Muscle of arm (tissue), 14 donors: ENCODE measurements around the gene SNX8. TPM values are rescaled to one million over a fixed set of nuclear protein-coding genes. Genes with fewer than 3 reads are reported as not detected.
"Not testable (repeated sequence)": the region's sequence is repeated elsewhere in the genome, so short reads cannot be mapped to it uniquely, and the experiment has no call there.

Experiments used
- DNase-seq: peaks from one replicate; pipeline ENCODE4 v3.0.0-alpha.2; 2013
- long read RNA-seq, 11 donors: transcript quantifications; one replicate each; lab custom pipeline, GENCODE V29; 2026
- polyA plus RNA-seq, 12 donors: library from polyadenylated mRNA; unstranded; fragments of 120-200 nt; gene quantifications; one replicate each; pipeline ENCODE4 v1.2.1, GENCODE V29; 2013; ENCODE audit not compliant: insufficient read length in 12 of 12

Gene SNX8
- polyA plus RNA-seq, result 10 to 100 TPM in 11 of 12 donors, not detected in 1; 14.1 to 40.2 (median 27.0) TPM
- long read RNA-seq, donor 1, full-length matches to known transcripts, result 2 of 37 reads
- long read RNA-seq, donor 1, partial matches to known transcripts, result 35 of 37 reads
- long read RNA-seq, donor 1, other reads (novel, unspliced or antisense), result 0 of 37 reads
- long read RNA-seq, donor 2, full-length matches to known transcripts, result 3 of 61 reads
- long read RNA-seq, donor 2, partial matches to known transcripts, result 41 of 61 reads
- long read RNA-seq, donor 2, other reads (novel, unspliced or antisense), result 17 of 61 reads
- long read RNA-seq, donor 3, result 0 reads
- long read RNA-seq, donor 4, full-length matches to known transcripts, result 2 of 2 reads
- long read RNA-seq, donor 4, partial matches to known transcripts, result 0 of 2 reads
- long read RNA-seq, donor 4, other reads (novel, unspliced or antisense), result 0 of 2 reads
- long read RNA-seq, donor 5, full-length matches to known transcripts, result 8 of 123 reads
- long read RNA-seq, donor 5, partial matches to known transcripts, result 100 of 123 reads
- long read RNA-seq, donor 5, other reads (novel, unspliced or antisense), result 15 of 123 reads
- long read RNA-seq, donor 6, partial matches to known transcripts, result 0 of 5 reads
- long read RNA-seq, donor 6, other reads (novel, unspliced or antisense), result 5 of 5 reads
- long read RNA-seq, donor 7, full-length matches to known transcripts, result 2 of 2 reads
- long read RNA-seq, donor 7, partial matches to known transcripts, result 0 of 2 reads
- long read RNA-seq, donor 7, other reads (novel, unspliced or antisense), result 0 of 2 reads
- long read RNA-seq, donor 8, full-length matches to known transcripts, result 8 of 8 reads
- long read RNA-seq, donor 8, partial matches to known transcripts, result 0 of 8 reads
- long read RNA-seq, donor 8, other reads (novel, unspliced or antisense), result 0 of 8 reads
- long read RNA-seq, donor 9, full-length matches to known transcripts, result 3 of 3 reads
- long read RNA-seq, donor 9, partial matches to known transcripts, result 0 of 3 reads
- long read RNA-seq, donor 9, other reads (novel, unspliced or antisense), result 0 of 3 reads
- long read RNA-seq, donor 10, full-length matches to known transcripts, result 6 of 53 reads
- long read RNA-seq, donor 10, partial matches to known transcripts, result 47 of 53 reads
- long read RNA-seq, donor 10, other reads (novel, unspliced or antisense), result 0 of 53 reads
- long read RNA-seq, donor 11, full-length matches to known transcripts, result 5 of 10 reads
- long read RNA-seq, donor 11, partial matches to known transcripts, result 0 of 10 reads
- long read RNA-seq, donor 11, other reads (novel, unspliced or antisense), result 5 of 10 reads

DNA sequence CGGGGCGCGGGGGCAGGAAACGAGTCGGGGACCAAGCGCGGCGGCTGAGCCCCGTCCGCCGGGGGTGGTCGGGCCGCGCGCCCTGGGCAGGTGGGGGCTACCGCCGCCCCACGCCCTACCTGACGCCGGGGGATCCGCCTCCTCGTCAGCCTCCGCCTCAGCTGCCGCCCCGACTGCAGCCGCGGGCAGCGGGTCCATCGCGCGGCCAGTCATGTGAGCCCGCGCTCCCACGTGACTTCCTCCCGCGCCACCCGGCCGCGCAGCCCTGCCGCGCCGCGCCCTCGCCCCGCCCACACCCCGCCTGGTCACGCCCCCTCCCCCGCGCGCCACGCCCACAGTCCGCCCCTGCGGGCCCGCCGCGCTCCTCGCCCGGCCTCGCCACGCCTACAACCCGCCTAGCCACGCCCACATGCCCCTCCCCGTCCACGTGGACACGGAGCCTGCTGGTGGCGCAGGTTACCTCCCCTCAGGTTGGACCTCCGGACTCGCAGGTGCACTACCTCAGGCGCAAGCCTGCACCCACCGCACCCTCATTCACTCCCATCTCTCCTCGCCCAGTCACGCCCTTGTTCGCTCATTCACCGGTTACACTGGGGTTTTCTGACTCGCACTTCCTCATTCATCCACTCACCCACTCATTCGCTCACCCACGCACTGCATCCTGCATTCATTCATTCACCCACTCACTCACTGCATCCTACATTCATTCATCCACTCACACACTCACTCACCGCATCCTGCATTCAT is at the start of gene SNX8:
SNX8 (minus strand) TSS at position 233 of the 747 bp plus-strand sequence; CDS start at position 213, 20 bp downstream.
- DNase-seq, result peak; percentile 80

DNA sequence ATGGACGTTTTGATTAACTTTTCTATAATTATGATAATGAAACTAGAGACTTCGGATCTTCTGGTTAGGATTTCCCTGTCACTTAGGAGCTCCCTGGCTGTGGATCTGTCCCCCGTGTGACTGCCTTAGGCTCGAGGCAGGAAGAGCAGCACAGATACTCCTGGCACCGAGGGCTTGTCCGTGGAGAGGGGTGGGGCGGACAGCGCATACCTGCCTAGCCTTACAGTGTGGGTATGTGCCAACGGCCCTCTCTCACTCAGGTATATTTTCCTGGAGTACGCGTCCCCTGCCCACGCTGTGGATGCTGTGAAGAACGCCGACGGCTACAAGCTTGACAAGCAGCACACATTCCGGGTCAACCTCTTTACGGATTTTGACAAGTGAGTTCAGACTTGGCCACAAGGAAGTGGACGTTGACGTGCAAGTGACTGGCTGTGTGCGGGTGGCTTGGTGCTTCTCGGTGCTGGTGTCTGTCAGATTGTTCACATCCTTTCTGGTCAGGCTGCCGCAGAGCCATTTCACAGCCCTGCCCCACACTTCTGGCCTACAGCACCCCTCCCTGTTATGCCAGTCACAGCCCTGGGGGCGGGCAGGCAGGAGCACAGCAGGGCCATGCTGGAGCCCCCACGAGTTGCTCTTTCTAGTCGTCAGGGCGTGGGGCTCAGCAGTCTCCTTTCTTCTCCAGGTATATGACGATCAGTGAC is 48.3 kb upstream of the SNX8 start:
- no peak for DNase-seq

DNA sequence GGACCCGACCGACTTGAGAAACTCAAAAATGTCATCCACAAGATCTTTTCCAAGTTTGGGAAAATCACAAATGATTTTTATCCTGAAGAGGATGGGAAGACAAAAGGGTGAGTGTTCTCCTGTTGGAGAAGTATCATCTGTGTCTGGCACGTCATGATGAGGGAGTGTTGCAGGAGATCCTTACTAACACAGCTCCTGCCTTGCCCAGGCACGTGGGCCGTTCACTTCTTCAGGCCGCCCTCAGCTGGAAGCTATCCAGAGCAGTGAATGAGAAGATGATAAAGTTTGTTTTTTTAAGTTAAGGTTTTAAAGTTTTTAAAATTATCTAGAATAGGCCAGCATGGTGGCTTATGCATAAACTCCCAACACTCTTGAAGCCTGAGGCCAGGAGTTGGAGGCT is 46.6 kb upstream of the SNX8 start:
- DNase-seq, result no peak

- DNase-seq, result no peak
Observed at GRCh38 chr7:2359610-2360009, 45.4 kb upstream of the SNX8 start.

- DNase-seq, result no peak
Observed at GRCh38 chr7:2358968-2359527, 44.8 kb upstream of the SNX8 start.

DNA sequence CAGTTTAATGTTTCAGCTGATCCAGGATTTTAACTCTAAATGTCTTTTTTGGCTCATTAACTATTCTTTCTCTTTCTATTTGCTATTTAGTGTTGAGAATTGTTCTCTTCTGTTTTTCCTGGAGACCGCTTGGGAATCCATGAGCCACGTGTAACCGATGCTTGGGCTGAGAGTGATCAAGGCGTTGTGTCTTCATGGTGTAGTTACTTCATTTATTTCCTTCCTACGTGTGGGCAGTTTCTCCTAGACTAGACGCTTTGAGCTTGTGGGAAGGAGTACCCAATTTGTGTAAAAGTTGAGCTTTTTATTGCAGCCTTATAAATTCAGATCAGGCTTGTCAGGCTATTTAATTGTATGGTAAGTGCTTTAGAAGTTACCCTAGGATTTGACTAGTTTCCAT is 43.3 kb upstream of the SNX8 start:
- no peak for DNase-seq

- DNase-seq, result no peak
Observed at GRCh38 chr7:2357165-2357564, 42.9 kb upstream of the SNX8 start.

DNA sequence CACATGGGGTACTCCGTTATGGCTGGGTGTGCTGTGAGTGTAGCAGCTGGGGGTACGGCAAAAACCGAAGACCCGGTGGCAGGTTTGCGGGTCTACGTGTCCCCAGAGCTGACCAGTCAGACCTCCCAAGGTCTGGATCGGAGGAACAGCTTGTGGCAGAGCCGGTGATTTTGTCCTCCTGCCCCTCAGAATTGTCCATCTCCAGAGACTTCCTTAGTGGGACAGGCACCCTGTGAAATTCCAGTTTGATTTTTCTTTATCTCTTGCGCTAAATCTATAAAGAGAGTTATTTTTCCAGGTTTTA is 41.4 kb upstream of the SNX8 start:
- DNase-seq, result no peak

DNA sequence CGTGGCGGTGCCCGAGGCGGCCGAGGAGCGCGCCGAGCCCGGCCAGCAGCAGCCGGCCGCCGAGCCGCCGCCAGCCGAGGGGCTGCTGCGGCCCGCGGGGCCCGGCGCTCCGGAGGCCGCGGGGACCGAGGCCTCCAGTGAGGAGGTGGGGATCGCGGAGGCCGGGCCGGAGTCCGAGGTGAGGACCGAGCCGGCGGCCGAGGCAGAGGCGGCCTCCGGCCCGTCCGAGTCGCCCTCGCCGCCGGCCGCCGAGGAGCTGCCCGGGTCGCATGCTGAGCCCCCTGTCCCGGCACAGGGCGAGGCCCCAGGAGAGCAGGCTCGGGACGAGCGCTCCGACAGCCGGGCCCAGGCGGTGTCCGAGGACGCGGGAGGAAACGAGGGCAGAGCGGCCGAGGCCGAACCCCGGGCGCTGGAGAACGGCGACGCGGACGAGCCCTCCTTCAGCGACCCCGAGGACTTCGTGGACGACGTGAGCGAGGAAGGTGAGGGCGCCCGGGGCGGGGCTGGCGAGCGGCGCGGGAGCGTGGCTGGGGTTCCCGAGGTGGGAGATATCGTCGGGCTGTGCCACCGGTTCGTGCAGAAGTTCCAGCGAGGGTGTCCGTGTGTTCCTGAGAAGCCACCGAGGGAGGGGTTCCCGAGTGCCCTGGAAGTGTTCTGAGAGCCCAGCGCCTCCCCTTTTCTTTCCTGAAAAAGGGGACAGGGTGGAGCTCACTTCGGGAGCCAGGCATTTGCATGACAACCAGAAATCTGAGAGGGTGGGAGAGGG is 40.9 kb upstream of the SNX8 start:
- no peak for DNase-seq

GRCh38 chr7:2354186-2354938 is 40.1 kb upstream of the SNX8 start, which contains the start of gene EIF3B:
Gene EIF3B, plus strand, starts transcription at chr7:2354827. Its CDS starts 95 bp downstream, at chr7:2354922.
- peak; percentile 97 for DNase-seq

GRCh38 chr7:2353936-2354185 is 39.6 kb upstream of the SNX8 start:
- peak; percentile 93 for DNase-seq

- no peak for DNase-seq
Observed at GRCh38 chr7:2353113-2353935, 39.1 kb upstream of the SNX8 start.

GRCh38 chr7:2350861-2351260 is 36.6 kb upstream of the SNX8 start:
- DNase-seq, result no peak

GRCh38 chr7:2350055-2350454 is 35.8 kb upstream of the SNX8 start:
- DNase-seq, result no peak

GRCh38 chr7:2347351-2348063 is 33.3 kb upstream of the SNX8 start:
- not testable (repeated sequence) for DNase-seq

DNA sequence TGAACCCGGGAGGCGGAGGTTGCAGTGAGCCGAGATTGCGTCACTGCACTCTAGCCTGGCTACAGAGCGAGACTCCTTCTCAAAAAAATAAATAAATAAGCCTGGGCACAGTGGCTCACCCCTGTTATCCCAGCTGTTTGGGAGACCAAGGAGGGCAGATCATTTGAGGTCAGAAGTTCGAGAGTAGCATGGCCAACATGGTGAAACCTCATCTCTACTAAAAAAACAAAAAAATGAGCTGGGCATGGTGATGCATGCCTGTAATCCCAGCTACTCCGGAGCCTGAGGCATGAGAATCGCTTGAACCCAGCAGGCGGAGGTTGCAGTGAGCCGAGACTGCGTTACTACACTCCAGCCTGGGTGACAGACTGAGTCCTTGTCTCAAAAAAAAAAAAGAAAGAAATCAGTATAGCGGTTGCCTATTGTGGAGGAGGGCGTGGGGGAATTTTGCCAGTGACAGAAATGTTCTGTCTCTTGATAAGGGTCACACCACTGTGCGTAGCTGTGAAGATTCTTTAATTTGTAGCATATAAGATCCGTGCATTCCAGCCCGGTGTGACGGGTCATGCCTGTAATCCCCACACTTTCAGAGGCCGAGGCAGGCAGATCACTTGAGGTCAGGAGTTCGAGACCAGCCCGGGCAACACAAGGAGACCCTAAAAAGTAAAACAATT is 22.5 kb upstream of the SNX8 start:
- DNase-seq, result no peak
